ENCODE data around the gene IFITM10.

The IFITM10 gene

DNA sequence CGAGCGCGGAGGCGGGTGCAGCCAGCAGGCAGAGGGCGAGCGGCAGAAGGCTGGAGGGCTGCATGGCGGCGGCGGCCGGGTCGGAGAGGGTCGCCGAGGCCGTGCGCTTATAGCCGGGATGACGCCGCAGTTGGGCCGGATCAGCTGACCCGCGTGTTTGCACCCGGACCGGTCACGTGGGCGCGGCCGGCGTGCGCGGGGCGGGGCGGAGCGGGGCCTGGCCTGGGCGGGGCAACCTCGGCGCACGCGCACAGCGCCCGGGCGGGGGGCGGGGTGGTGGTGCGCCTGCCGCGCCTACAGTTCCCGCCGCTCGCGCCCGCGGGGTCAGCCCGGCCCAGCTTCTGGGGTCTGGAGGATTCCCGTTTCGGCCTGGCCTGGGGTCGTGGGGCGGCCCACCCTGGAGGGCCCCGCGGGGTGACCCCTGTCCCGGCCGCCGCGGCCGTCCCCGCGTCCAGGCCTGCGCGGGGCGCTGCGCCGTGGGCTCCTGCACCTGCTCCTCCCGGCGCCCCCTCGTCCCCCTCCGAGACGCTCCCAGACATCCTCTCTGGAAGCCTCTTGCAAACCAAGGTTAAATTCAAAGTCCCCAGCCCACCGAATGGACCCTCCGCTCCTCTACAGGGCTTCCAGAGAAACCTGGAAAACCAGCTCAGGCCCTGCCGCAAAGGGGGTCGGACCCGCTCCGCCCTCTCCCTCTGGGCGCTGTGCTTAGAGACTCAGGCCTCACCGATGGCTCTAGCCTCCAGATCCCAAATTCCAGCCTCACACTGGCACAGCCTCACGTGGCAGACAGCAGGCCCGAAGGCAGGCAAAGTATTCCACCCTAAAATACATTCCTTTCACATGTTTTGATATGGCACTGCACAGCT lies 13.6 kb upstream of the IFITM10 start, which contains the start of gene CTSD:
CTSD (minus strand) TSS at position 132 of the 866 bp plus-strand sequence; CDS start at position 64, 68 bp downstream.
- no peaks in the 10 kb centered on the region for H3K79me2 ChIP-seq (ENCODE audit: insufficient read depth, low read depth)

DNA sequence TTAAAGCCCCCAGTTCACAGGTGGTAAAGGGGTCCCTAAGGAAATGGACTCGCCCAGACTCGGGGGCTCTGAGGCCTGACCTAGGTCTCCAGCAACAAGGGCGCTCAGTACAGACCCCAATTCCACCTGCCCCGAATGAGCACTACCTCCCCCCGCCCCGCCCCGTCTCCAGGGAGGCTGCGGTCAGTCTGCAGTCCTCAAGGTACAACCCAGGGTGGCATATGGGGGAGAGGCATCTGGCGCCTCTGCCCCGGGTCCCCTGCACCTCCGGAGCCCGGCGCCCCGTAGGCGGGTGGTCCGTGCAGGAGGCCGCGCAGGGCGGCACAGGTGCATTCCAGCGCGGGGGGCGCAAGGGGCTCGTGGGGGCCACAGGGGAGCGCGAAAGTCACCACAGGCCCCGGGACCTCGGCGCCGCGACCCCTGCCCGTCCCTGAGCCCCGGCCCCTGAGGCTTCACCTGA lies 13.0 kb upstream of the IFITM10 start:
- H3K4me2 ChIP-seq: peak overlapping the region; percentile 64
- H2AFZ ChIP-seq (ENCODE audit: low read depth): peak overlapping the region; percentile 47; the same call in 1 of the 2 replicates
- H3K4me3 ChIP-seq (IDR thresholded peaks at IDR 0.05; ENCODE audit: insufficient read depth, low read depth, low read length): no peak overlapping the region
- H3K27ac ChIP-seq: no peak overlapping the region
- H3K27me3 ChIP-seq (ENCODE audit: insufficient read depth, low read depth): no peaks in the 10 kb centered on the region; the same call in 1 of the 2 replicates
- peak overlapping the region; percentile 77 for H3K9ac ChIP-seq
- TF ChIP-seq, protein P1, sequence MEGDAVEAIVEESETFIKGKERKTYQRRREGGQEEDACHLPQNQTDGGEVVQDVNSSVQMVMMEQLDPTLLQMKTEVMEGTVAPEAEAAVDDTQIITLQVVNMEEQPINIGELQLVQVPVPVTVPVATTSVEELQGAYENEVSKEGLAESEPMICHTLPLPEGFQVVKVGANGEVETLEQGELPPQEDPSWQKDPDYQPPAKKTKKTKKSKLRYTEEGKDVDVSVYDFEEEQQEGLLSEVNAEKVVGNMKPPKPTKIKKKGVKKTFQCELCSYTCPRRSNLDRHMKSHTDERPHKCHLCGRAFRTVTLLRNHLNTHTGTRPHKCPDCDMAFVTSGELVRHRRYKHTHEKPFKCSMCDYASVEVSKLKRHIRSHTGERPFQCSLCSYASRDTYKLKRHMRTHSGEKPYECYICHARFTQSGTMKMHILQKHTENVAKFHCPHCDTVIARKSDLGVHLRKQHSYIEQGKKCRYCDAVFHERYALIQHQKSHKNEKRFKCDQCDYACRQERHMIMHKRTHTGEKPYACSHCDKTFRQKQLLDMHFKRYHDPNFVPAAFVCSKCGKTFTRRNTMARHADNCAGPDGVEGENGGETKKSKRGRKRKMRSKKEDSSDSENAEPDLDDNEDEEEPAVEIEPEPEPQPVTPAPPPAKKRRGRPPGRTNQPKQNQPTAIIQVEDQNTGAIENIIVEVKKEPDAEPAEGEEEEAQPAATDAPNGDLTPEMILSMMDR (conservative IDR thresholded peaks at IDR 0.05; ENCODE audit: low read depth, low read length): no peak
- no peaks in the 10 kb centered on the region for H4K20me1 ChIP-seq (ENCODE audit: insufficient read depth)
- peaks cover 4% of the 10 kb centered on the region for H3K4me1 ChIP-seq (ENCODE audit: low read depth, poor library complexity, severe bottlenecking)
- no peaks in the 10 kb centered on the region for H3K79me2 ChIP-seq (ENCODE audit: insufficient read depth, low read depth)
- H3K36me3 ChIP-seq (ENCODE audit: insufficient read depth): no peaks in the 10 kb centered on the region

More for the DNA sequence above, 13.6 kb upstream of the IFITM10 start, which contains the start of gene CTSD:
- Histone ChIP-seq H4K20me1 (ENCODE audit: insufficient read depth) (no peaks in the 10 kb centered on the region), H3K36me3 (ENCODE audit: insufficient read depth) (no peaks in the 10 kb centered on the region), H3K4me3 (IDR thresholded peaks at IDR 0.05; ENCODE audit: insufficient read depth, low read depth, low read length) (no peak within 1 kb of the TSS), H2AFZ (ENCODE audit: low read depth) (peak within 1 kb of the TSS; percentile 96), H3K4me1 (ENCODE audit: low read depth, poor library complexity, severe bottlenecking) (peaks cover 4% of the 10 kb centered on the region), H3K9ac (peak within 1 kb of the TSS; percentile 77), H3K27ac (no peak within 1 kb of the TSS), H3K4me2 (peak within 1 kb of the TSS; percentile 94), H3K27me3 (ENCODE audit: insufficient read depth, low read depth) (peaks cover 3% of the 10 kb centered on the region; the same call in 1 of the 2 replicates)
- TF ChIP-seq, protein P1 (conservative IDR thresholded peaks at IDR 0.05; ENCODE audit: low read depth, low read length): no peak

DNA sequence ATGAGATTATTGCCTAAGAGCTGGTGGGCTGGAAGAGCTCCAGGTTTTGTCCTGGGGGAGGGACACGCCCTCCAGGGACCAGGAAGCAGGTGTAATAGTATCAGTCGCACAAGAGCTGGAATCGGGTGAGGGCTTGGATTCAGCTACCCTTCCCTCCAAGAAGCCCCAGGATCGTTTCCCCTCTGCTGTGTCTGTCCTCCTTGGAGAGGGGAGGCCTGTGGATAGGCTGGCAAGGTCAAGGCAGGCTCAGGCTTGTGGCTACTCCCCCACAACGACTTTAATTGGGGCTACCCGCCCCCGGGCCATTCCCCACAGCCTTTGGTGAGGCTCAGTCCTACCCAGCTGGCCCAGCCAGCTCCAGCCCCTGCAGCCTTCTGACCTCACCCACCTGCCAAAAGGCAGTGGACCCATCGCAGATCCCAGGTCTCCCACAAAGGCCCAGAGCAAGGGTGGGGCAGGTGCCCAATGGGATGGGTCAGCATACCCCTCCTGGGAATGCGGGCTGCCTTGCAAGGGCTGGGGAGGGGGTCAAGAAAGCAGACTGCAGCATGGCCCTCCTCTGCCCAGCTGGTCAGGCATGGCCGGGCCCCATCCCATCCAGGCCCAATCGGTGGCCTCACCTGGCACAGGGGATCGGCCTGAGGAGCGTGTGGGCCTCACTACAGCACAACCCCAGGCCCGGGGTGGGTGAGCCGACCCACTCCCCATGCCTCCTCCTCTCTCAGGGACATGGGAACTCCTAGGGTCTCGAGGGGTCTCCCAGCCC lies 12.3 kb upstream of the IFITM10 start:
- Histone ChIP-seq H3K4me1 (ENCODE audit: low read depth, poor library complexity, severe bottlenecking) (peaks cover 4% of the 10 kb centered on the region), H2AFZ (ENCODE audit: low read depth) (no peak overlapping the region), H3K27me3 (ENCODE audit: insufficient read depth, low read depth) (no peaks in the 10 kb centered on the region; the same call in 1 of the 2 replicates), H4K20me1 (ENCODE audit: insufficient read depth) (no peaks in the 10 kb centered on the region), H3K27ac (no peak overlapping the region), H3K4me3 (IDR thresholded peaks at IDR 0.05; ENCODE audit: insufficient read depth, low read depth, low read length) (no peak overlapping the region), H3K79me2 (ENCODE audit: insufficient read depth, low read depth) (no peaks in the 10 kb centered on the region), H3K4me2 (peak overlapping the region; percentile 64), H3K9ac (peak overlapping the region; percentile 77; the same call in 1 of the 2 replicates), H3K36me3 (ENCODE audit: insufficient read depth) (no peaks in the 10 kb centered on the region)
- TF ChIP-seq, protein P1 (conservative IDR thresholded peaks at IDR 0.05; ENCODE audit: low read depth, low read length): no peak

DNA sequence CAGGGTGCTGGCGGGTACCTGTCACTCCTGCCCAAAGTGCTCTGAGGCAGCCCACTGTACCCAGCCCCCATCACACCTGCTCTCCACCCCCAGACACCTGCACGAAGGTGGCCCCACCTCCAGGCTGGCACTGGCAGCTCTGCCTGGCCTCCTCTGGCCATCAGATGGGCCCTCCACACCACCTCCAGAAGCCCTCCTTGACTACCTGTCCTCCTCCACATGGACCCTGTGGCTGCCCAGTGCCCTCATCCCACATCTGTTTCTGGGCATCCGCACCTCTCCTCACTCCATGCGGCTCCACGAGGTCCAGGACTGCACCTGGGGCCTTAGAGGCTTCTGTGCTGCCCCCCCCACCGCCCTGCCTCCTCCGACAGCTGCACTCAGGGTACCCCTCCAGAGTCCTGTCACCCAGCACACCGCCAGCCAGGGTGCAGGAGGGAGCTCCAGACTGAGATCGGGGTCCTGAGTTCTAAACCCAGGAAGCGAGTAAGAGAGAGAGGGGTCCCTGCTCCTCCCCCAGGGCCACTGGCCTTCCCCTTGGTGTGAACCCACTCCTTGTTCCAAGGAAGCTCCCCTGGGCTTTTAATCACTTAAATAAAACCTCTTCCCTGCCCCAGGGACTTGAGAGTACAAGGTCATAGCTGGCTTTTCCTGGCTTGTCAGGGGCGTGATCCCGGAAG lies 11.6 kb upstream of the IFITM10 start:
- H4K20me1 ChIP-seq (ENCODE audit: insufficient read depth): no peaks in the 10 kb centered on the region
- no peaks in the 10 kb centered on the region; the same call in 1 of the 2 replicates for H3K27me3 ChIP-seq (ENCODE audit: insufficient read depth, low read depth)
- H3K79me2 ChIP-seq (ENCODE audit: insufficient read depth, low read depth): no peaks in the 10 kb centered on the region
- H3K4me3 ChIP-seq (IDR thresholded peaks at IDR 0.05; ENCODE audit: insufficient read depth, low read depth, low read length): no peak overlapping the region
- H3K36me3 ChIP-seq (ENCODE audit: insufficient read depth): no peaks in the 10 kb centered on the region
- no peak overlapping the region for H3K4me2 ChIP-seq
- no peak overlapping the region for H3K27ac ChIP-seq
- H3K9ac ChIP-seq: no peak overlapping the region
- TF ChIP-seq, protein P1 (conservative IDR thresholded peaks at IDR 0.05; ENCODE audit: low read depth, low read length): no peak
- peaks cover 4% of the 10 kb centered on the region for H3K4me1 ChIP-seq (ENCODE audit: low read depth, poor library complexity, severe bottlenecking)
- H2AFZ ChIP-seq (ENCODE audit: low read depth): no peak overlapping the region
